ENCODE measurements around the gene GOLGA7B.

DNA sequence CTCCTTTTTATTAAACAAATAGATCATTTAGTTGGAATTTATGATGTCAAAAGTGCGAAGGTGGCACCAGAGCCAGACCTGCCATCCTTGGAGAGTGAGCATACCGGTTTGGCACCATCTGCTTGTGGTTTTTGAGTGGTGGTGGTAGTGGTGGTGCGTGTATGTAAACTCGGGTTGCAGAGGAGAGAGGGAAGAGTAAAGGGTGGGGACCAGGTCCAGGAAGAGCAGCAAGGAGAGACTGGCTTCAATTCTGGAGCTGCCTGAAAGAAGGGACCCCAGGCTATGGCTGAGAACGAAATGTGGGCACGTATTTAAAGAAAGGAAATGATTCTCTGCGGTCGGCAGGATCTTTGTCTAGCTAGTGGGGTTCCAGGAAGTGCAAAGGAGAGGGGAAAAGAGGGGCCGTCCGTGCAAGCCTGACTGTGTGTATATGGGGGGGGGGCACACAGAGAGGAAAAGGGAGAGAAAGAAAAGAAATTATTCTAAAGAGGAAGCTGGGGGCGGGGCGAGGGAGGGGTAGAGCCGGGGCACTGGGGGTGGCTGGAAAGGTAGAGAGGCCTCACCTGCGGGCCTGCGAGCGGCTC is 448 bp upstream of the GOLGA7B start:
- TF ChIP-seq, protein P1, sequence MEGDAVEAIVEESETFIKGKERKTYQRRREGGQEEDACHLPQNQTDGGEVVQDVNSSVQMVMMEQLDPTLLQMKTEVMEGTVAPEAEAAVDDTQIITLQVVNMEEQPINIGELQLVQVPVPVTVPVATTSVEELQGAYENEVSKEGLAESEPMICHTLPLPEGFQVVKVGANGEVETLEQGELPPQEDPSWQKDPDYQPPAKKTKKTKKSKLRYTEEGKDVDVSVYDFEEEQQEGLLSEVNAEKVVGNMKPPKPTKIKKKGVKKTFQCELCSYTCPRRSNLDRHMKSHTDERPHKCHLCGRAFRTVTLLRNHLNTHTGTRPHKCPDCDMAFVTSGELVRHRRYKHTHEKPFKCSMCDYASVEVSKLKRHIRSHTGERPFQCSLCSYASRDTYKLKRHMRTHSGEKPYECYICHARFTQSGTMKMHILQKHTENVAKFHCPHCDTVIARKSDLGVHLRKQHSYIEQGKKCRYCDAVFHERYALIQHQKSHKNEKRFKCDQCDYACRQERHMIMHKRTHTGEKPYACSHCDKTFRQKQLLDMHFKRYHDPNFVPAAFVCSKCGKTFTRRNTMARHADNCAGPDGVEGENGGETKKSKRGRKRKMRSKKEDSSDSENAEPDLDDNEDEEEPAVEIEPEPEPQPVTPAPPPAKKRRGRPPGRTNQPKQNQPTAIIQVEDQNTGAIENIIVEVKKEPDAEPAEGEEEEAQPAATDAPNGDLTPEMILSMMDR (IDR thresholded peaks at IDR 0.05; ENCODE audit: extremely low read depth in 1 of 2, insufficient read depth in 1 of 2, low read depth in 1 of 2, low read length in 2 of 2) = no peak
- TF ChIP-seq MYC (IDR thresholded peaks at IDR 0.05; ENCODE audit: low read depth, low read length) (no peak), POLR2AphosphoS5 (IDR thresholded peaks at IDR 0.05; ENCODE audit: insufficient read depth, low read depth, low read length) (no peak), POLR2A (IDR thresholded peaks at IDR 0.05; ENCODE audit: low read depth, low read length) (no peak), FOS (IDR thresholded peaks at IDR 0.05; ENCODE audit: borderline replicate concordance, insufficient read depth, low read length) (no peak), EZH2 (IDR thresholded peaks at IDR 0.05; ENCODE audit: borderline replicate concordance, low read depth, low read length, severe bottlenecking) (no peak)
- TF ChIP-seq, protein P2, sequence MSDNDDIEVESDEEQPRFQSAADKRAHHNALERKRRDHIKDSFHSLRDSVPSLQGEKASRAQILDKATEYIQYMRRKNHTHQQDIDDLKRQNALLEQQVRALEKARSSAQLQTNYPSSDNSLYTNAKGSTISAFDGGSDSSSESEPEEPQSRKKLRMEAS (IDR thresholded peaks at IDR 0.05; ENCODE audit: insufficient read depth, insufficient read length) = no peak
